HG03280 (cell line): ENCODE results near the gene TMEM167B.
"Not testable (repeated sequence)": the region's sequence is repeated elsewhere in the genome, so short reads cannot be mapped to it uniquely, and the experiment has no call there.

Experiments
- ATAC-seq: cut with Tn5 transposase; IDR thresholded peaks from one replicate; pipeline ENCODE4 v1.9.1; 2021; ENCODE audit warnings: mild to moderate bottlenecking, moderate library complexity; ENCODE audit not compliant: unreplicated experiment

Gene TMEM167B

GRCh38 chr1:109112652-109113285 is 22.2 kb downstream of the TMEM167B start:
- ATAC-seq: peak; percentile 58

- ATAC-seq: no peak
These were observed 23.2 kb downstream of the TMEM167B start, which contains the start of gene ELAPOR1 for GRCh38 chr1:109113590-109114341. ELAPOR1 (plus strand) TSS chr1:109114115; CDS start chr1:109114184, 69 bp downstream.

- no peak for ATAC-seq
These were observed 23.7 kb downstream of the TMEM167B start for GRCh38 chr1:109114342-109114674.

GRCh38 chr1:109115685-109116084 is 25.1 kb downstream of the TMEM167B start:
- no peak for ATAC-seq

- no peak for ATAC-seq
These were observed 25.7 kb downstream of the TMEM167B start for GRCh38 chr1:109116286-109116685.

GRCh38 chr1:109118089-109118488 is 27.5 kb downstream of the TMEM167B start:
- ATAC-seq: no peak

GRCh38 chr1:109120356-109120755 is 29.8 kb downstream of the TMEM167B start:
- no peak for ATAC-seq

- ATAC-seq: no peak
These were observed 40.5 kb downstream of the TMEM167B start for GRCh38 chr1:109131059-109131458.

- no peak for ATAC-seq
These were observed 41.2 kb downstream of the TMEM167B start for GRCh38 chr1:109131800-109132199.

- no peak for ATAC-seq
These were observed 42.6 kb downstream of the TMEM167B start for GRCh38 chr1:109133002-109133706.

- no peak for ATAC-seq
These were observed 43.3 kb downstream of the TMEM167B start for GRCh38 chr1:109133815-109134214.

- ATAC-seq: no peak
These were observed 43.9 kb downstream of the TMEM167B start for GRCh38 chr1:109134423-109134822.

- no peak for ATAC-seq
These were observed 45.4 kb downstream of the TMEM167B start for GRCh38 chr1:109135940-109136339.

- ATAC-seq: no peak
These were observed 46.2 kb downstream of the TMEM167B start for GRCh38 chr1:109136766-109137165.

- ATAC-seq: no peak
These were observed 47.4 kb downstream of the TMEM167B start for GRCh38 chr1:109137958-109138357.

- ATAC-seq: no peak
These were observed 47.8 kb downstream of the TMEM167B start for GRCh38 chr1:109138358-109138757.

GRCh38 chr1:109140392-109140791 is 49.8 kb downstream of the TMEM167B start:
- no peak for ATAC-seq

- ATAC-seq: no peak
These were observed 51.7 kb downstream of the TMEM167B start for GRCh38 chr1:109142260-109142659.

GRCh38 chr1:109142725-109143124 is 52.2 kb downstream of the TMEM167B start:
- ATAC-seq: not testable (repeated sequence)
